OCI-LY7 (cell line): ENCODE measurements around the gene OR51D1. TPM values are rescaled to one million over a fixed set of nuclear protein-coding genes. Genes with fewer than 3 reads are reported as not detected.

Experiments
- BruUV-seq: library from RNA; stranded (reverse); fragments of 400-500 nt; replicated peaks from 2 replicates; lab custom pipeline; 2021; lab: Mats Ljungman, UMichigan
- CTCF ChIA-PET: fragments of 300-600 bp; sonication (Branson Sonifier 250); formaldehyde crosslinking; loops from one replicate; lab custom pipeline; 2022; ENCODE audit warnings: antibody characterized with exemption; ENCODE audit not compliant: unreplicated experiment; lab: Charles Lee
- POLR2A ChIA-PET: fragments of 300-600 bp; sonication (Branson Sonifier 250); formaldehyde crosslinking; loops from one replicate; lab custom pipeline; 2022; ENCODE audit warnings: antibody characterized with exemption; lab: Charles Lee
- DNase-seq: peaks from one replicate; pipeline ENCODE4 v3.0.0-alpha.2; 2015; ENCODE audit warnings: low spot score
- H2AFZ ChIP-seq: fragments of 200-600 bp; sonication (generic), shearing (Covaris generic); 2 replicates; pipeline ENCODE4 v1.6.1; 2014; ENCODE audit warnings: mild to moderate bottlenecking, antibody characterized with exemption, low read length, moderate library complexity
- H3K27ac ChIP-seq: fragments of 200-600 bp; sonication (generic); 2 replicates; pipeline ENCODE4 v1.5.1; 2014; ENCODE audit warnings: mixed run types, low read depth, mild to moderate bottlenecking, moderate library complexity, low read length, inconsistent platforms; ENCODE audit not compliant: poor library complexity, severe bottlenecking
- H3K36me3 ChIP-seq: fragments of 200-600 bp; sonication (generic); 2 replicates; pipeline ENCODE4 v1.6.1; 2014; ENCODE audit warnings: mild to moderate bottlenecking, antibody characterized with exemption, low read length, moderate library complexity, mixed read lengths; ENCODE audit not compliant: insufficient read depth
- H3K4me1 ChIP-seq: fragments of 200-600 bp; sonication (generic); 2 replicates; pipeline ENCODE4 v1.5.1; 2014; ENCODE audit warnings: mild to moderate bottlenecking, low read length; ENCODE audit not compliant: insufficient read depth, poor library complexity, severe bottlenecking
- H3K4me2 ChIP-seq: fragments of 200-600 bp; sonication (generic); 2 replicates; pipeline ENCODE4 v1.6.1; 2014; ENCODE audit warnings: mild to moderate bottlenecking, low read length
- H3K4me3 ChIP-seq: fragments of 200-600 bp; sonication (generic); 2 replicates; pipeline ENCODE4 v1.5.1; 2014; ENCODE audit warnings: mild to moderate bottlenecking, low read depth, low read length; ENCODE audit not compliant: poor library complexity, severe bottlenecking
- H3K79me2 ChIP-seq: fragments of 200-600 bp; sonication (generic); 2 replicates; pipeline ENCODE4 v1.6.1; 2016; ENCODE audit warnings: low read depth, mild to moderate bottlenecking, low read length, moderate library complexity, mixed read lengths; ENCODE audit not compliant: insufficient read depth
- H3K9me2 ChIP-seq: fragments of 200-600 bp; sonication (generic); 2 replicates; pipeline ENCODE4 v1.6.1; 2016; ENCODE audit warnings: mild to moderate bottlenecking, low read length, mixed read lengths; ENCODE audit not compliant: insufficient read depth
- H3K9me3 ChIP-seq: fragments of 200-600 bp; sonication (generic); 2 replicates; pipeline ENCODE4 v1.6.1; 2014; ENCODE audit warnings: mild to moderate bottlenecking, mixed run types, low read length, mixed read lengths
- H4K20me1 ChIP-seq: fragments of 200-600 bp; sonication (generic); 2 replicates; pipeline ENCODE4 v1.6.1; 2014; ENCODE audit warnings: mild to moderate bottlenecking, antibody characterized with exemption, low read length, moderate library complexity, mixed read lengths; ENCODE audit not compliant: insufficient read depth
- EZH2phosphoT487 ChIP-seq: fragments of 200-600 bp; sonication (generic); IDR thresholded peaks from 2 replicates; pipeline ENCODE4 v1.6.1; 2018; ENCODE audit warnings: low read depth, borderline replicate concordance, mild to moderate bottlenecking, mixed run types, antibody characterized with exemption, low read length, moderate library complexity, mixed read lengths
- intact Hi-C: fragments of 100-400 bp; cut with micrococcal nuclease; formaldehyde crosslinking; loops from one replicate; pipeline ENCODE4 v1.10.0; 2022; ENCODE audit not compliant: unreplicated experiment
- total RNA-seq, 2 experiments: library from RNA; depleted of rRNA in 1 of 2; stranded (reverse); fragments of >200 nt in 1 of 2; shearing (Covaris generic) in 1 of 2; gene quantifications; 2 replicates each; pipeline ENCODE4 v1.2.3, GENCODE V29; 2014 to 2022
- TF ChIP-seq, protein P1 (sequence below): fragments of 200-600 bp; sonication (generic); conservative IDR thresholded peaks from 2 replicates; pipeline ENCODE4 v1.5.1; 2014; ENCODE audit warnings: mild to moderate bottlenecking, antibody characterized with exemption, low read length, moderate library complexity, mixed read lengths

The OR51D1 gene
- total RNA-seq, 2 experiments from 2014 or later, result not detected

DNA sequence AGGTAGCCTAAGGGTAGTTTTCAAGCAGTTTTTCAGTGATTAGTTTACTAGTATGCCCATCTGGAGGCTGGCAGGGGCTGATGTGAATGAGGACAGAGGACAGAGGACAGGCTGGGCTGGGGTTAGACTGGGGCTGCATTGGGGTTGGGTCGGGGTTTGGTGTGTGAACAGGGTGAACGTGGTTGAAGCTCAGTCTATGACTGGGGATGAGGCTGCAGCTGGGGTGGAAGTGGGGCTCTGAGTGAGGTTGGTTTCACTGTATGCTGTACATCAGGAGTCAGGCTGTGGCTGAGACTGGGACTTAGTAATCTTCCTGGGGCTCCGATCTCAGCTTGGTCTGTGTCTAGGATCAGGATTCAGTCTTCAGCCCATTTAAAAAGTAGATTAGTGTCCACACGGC, 7.0 kb downstream of the OR51D1 start:
- CTCF ChIA-PET, result no interaction called here

DNA sequence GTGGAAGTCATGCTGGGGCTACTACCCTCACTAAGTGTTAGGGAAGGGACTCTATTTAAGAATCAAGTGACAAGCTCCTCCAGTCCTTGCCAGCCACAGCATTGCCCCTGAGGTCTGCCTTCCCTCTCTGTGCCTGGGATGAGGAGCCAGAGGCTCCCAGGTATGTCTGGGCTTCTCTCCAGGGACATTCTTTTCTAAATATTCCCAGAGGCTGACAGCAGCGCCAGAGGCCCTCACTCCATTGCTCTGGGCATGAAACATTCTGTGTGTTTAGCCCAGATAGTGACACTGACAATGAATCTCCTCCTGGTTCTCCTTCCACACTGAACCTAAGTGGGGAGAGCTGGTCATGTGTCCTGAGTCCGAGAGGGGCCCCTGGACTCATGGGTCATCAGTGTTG, 8.7 kb downstream of the OR51D1 start:
- intact Hi-C loops, result no loop called here
- Histone ChIP-seq H3K36me3 (no peaks in the 10 kb centered on the region), H3K27ac (no peak overlapping the region), H2AFZ (no peak overlapping the region), H3K9me2 (no peaks in the 10 kb centered on the region), H3K79me2 (no peaks in the 10 kb centered on the region), H3K4me3 (no peak overlapping the region), H4K20me1 (no peaks in the 10 kb centered on the region), H3K9me3 (no peaks in the 10 kb centered on the region), H3K4me1 (no peaks in the 10 kb centered on the region), H3K4me2 (no peak overlapping the region)
- CTCF ChIA-PET, result no interaction called here
- POLR2A ChIA-PET, result no interaction called here
- TF ChIP-seq EZH2phosphoT487, result no peak
- TF ChIP-seq, protein P1, sequence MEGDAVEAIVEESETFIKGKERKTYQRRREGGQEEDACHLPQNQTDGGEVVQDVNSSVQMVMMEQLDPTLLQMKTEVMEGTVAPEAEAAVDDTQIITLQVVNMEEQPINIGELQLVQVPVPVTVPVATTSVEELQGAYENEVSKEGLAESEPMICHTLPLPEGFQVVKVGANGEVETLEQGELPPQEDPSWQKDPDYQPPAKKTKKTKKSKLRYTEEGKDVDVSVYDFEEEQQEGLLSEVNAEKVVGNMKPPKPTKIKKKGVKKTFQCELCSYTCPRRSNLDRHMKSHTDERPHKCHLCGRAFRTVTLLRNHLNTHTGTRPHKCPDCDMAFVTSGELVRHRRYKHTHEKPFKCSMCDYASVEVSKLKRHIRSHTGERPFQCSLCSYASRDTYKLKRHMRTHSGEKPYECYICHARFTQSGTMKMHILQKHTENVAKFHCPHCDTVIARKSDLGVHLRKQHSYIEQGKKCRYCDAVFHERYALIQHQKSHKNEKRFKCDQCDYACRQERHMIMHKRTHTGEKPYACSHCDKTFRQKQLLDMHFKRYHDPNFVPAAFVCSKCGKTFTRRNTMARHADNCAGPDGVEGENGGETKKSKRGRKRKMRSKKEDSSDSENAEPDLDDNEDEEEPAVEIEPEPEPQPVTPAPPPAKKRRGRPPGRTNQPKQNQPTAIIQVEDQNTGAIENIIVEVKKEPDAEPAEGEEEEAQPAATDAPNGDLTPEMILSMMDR, result no peak
- DNase-seq, result no peak
- BruUV-seq, result no TSS peak

More for the DNA sequence above, 7.0 kb downstream of the OR51D1 start:
- POLR2A ChIA-PET, result no interaction called here
- no TSS peak for BruUV-seq
- no peaks in the 10 kb centered on the region for H3K9me2 ChIP-seq
- no peak overlapping the region for H3K4me3 ChIP-seq
- intact Hi-C loops, result no loop called here
- H4K20me1 ChIP-seq, result no peaks in the 10 kb centered on the region
- H3K79me2 ChIP-seq, result no peaks in the 10 kb centered on the region
- no peak overlapping the region for H2AFZ ChIP-seq
- H3K4me2 ChIP-seq, result no peak overlapping the region
- H3K36me3 ChIP-seq, result no peaks in the 10 kb centered on the region
- no peaks in the 10 kb centered on the region for H3K9me3 ChIP-seq
- DNase-seq, result no peak
- H3K27ac ChIP-seq, result no peak overlapping the region
- no peak for TF ChIP-seq EZH2phosphoT487
- TF ChIP-seq, protein P1, result no peak
- no peaks in the 10 kb centered on the region for H3K4me1 ChIP-seq

DNA sequence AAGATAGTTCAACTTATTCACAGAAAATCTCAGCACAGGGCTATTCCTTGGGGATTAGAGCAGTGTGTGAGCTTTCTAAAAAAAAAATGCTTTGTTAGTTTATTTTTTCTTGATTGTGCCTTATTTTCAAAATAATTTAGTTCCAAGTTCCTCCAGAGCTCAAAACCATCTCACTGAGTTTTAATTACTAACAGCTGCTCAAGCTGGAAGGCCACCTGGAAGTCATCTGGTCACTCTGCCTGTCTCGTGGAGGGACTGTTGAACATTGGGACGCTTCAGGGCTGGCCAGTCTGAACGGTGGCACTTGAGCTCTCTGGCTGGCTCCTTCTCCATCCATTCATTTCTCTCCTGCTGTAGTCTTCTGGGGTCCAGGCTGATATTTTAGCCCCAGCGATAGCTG, 10.5 kb downstream of the OR51D1 start:
- Histone ChIP-seq H3K27ac (no peak overlapping the region), H3K4me2 (no peak overlapping the region), H3K36me3 (no peaks in the 10 kb centered on the region), H4K20me1 (no peaks in the 10 kb centered on the region), H3K4me3 (no peak overlapping the region), H2AFZ (no peak overlapping the region), H3K79me2 (no peaks in the 10 kb centered on the region), H3K4me1 (no peaks in the 10 kb centered on the region), H3K9me3 (no peaks in the 10 kb centered on the region), H3K9me2 (no peaks in the 10 kb centered on the region)
- CTCF ChIA-PET, result no interaction called here
- BruUV-seq, result no TSS peak
- DNase-seq, result no peak
- intact Hi-C loops, result no loop called here
- TF ChIP-seq, protein P1, result no peak
- no peak for TF ChIP-seq EZH2phosphoT487
- POLR2A ChIA-PET, result no interaction called here
